HG02642 (cell line): ENCODE results near the gene PRR36.

Experiments used
- ATAC-seq: cut with Tn5 transposase; IDR thresholded peaks from one replicate; pipeline ENCODE4 v1.9.1; 2021; ENCODE audit warnings: mild to moderate bottlenecking; ENCODE audit not compliant: unreplicated experiment, poor library complexity

Gene PRR36

DNA sequence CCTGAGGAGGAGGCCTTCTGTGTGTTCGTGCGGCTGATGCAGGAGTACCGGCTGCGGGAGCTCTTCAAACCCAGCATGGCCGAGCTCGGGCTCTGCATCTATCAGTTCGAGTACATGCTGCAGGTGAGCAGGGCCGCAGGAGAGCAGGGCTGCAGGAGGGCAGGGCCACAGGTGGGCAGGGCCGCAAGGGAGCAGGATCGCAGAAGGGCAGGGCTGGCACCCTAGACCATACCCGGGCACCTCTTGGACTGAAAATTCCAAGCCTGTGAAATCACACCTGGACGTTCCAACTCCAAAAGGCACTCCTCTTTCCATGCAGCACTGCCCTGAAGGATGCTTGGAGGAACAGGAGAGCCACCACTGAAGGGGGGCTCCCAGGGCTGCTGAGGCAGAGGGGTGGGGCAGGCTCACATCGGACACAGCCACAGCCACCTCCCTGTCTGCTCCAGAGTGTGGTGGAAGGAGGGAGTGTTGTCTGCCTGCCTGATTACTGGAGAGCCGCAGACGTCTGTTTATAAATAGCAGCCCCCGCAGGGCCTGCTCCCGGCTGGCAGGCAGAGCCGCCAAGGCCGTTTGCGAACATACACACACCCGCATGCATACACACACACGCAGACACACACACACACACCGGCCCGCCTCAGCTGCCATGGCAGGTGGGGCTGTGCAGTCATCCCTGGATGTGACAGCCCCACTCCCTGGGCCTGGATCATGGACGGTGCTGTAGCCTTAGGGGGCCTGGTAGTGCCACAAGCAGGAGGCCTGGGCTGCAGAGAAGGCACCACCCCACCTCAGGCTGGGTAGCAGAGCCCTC is 24.0 kb downstream of the PRR36 start:
- no peak for ATAC-seq

DNA sequence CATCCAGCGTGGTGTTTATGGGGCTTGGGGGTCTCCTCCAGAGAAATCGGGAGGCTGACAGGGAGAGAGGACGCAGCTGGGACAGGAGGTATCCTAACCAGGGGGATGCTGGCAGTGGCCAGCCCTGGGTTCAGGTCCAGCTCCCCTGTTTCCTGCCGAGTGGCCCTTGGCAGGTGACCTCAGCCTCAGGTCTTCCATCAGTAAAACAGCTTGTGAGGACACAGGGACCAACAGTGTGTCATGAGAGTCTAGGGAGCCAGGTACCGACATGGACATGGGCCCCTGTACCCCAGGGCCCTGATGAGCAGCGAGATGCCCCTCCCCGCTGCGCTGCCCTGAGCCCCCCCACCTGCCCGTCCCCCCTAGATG is 24.6 kb downstream of the PRR36 start:
- no peak for ATAC-seq

DNA sequence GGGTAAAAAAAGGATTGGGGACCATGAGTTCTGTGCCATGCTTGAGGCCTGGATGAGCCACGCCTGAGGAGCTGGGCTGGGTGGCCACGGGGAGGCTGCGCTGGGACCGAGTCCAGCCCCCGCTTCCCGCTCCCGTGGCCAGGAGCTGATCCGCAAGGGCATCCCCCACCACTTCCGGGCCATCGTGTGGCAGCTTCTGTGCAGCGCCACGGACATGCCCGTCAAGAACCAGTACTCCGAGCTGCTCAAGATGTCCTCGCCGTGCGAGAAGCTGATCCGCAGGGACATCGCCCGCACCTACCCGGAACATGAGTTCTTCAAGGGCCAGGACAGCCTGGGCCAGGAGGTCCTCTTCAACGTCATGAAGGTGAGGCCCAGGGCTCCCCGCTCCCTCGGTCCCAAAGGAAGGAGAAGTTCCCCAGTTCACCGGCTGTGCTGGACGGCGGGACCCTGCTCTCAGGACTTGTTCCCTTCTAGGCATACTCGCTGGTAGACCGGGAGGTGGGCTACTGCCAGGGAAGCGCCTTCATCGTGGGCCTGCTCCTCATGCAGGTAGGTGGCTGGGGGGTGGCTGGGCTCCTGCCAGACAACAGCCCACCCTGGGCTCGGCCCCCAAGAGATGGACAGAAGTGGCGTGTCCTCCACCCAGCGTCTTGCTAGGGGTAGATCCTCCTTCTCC is 25.3 kb downstream of the PRR36 start:
- ATAC-seq = no peak

DNA sequence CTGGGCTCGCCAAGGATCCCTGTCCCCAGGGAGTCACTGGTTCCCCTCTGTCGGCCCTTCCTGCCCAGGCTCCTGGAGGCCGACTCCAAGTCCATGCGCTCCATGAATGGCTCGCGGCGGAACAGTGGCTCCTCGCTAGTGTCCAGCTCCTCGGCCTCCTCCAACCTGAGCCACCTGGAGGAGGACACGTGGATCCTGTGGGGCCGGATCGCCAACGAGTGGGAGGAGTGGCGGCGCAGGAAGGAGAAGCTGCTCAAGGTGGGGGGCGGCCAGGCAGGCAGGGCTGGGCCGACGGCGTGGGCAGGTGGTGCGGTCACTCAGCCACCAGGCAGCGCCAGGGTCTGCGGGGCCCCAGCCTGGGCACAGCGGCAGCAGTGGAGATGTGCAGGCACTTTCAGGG is 26.5 kb downstream of the PRR36 start:
- ATAC-seq = no peak

DNA sequence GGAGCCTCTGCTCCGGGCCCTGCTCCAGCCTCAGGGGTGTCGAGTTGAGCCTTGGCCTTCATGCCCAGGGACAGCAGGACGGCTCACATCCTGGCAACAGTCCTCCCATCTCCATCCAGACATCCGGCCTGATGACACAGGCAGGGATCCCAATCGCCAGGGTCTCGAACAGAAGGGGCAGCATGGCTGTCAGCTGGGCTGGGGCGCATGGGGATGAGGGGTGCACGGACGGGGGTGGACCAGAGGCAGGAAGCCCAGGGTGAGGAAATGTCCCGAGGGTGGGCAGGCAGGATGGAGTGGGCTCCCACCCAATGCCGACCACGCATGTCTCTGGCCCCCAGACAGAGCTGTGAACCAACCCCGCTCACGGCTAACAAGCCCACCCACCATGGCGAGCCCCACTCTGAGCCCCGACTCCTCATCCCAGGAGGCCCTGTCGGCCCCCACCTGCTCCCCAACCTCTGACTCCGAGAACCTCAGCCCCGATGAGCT is 28.0 kb downstream of the PRR36 start:
- ATAC-seq = no peak

DNA sequence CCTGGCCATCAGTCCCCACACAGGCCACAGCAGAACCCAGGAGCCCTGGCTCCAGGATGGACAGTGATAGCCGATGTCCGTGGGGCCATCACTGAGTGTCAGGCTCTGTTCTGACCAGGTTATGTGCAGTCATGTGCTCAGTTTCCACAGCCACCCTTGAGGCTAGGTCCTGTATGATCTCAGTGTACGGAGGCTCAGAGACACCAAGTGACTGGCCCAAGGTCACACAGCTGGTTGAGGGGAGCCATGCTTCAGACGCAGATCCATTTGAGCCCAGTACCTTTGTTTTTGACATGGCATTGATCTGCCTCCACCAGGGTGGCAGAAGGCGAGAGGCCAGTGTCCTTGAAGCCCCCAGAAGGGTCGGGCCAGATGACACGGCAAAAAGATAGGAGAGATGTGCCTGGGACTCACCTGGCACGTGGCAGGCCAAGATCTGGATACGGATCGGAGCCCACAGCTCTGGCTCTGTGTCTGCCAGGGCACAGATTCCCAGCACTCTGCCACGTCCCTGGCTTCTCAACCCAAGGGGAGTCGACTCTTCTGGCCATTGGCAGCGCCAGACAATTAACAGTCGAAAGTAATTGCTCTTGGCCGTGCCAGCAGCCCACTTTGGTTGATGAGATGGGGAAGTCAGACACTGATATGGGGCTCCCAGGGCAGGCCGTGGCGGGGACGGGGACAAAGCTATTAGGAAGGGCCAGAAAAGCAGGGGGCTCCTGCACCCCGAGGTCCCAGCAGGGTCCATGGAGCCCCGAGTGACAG is 28.6 kb downstream of the PRR36 start:
- no peak for ATAC-seq

DNA sequence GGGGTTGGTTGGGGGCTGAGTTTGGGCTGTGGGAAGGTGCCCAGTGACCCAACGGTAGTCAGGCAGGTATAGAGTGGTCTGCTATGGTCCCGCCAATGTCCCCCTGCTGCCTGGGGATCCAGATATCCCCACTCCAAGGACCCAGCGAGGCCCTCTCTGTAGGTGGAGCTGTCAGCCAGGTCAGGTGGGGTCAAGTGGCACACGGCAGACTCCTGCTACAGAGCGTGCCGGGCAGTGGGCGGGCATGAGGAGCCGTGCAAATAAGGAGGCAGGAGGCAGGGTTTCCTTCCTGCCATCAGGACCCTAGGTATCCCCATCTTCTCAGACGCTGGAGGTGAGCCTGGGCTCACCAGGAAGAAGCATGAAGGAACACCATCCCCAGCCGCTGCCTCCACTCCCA is 29.2 kb downstream of the PRR36 start:
- ATAC-seq = no peak

DNA sequence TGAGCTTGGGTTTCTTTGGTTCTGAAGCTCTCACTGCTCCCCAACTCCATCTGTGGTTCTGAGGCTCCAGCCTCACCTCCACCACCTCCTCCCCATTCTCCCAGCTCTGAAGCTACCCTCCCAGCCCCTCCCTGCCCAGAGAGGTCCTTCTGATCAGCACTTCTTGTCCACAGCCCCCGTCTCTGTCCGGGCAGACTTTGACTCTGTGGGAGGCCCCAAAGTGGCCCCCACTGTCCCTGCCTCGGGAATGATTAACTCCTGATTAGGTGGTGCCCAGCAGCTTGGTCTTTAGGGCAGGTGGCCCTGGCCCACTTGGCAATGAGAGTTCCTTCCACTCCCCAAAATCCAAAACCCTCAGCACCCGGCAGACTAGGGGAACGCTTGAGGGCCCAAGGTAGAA is 29.8 kb downstream of the PRR36 start:
- ATAC-seq = no peak

DNA sequence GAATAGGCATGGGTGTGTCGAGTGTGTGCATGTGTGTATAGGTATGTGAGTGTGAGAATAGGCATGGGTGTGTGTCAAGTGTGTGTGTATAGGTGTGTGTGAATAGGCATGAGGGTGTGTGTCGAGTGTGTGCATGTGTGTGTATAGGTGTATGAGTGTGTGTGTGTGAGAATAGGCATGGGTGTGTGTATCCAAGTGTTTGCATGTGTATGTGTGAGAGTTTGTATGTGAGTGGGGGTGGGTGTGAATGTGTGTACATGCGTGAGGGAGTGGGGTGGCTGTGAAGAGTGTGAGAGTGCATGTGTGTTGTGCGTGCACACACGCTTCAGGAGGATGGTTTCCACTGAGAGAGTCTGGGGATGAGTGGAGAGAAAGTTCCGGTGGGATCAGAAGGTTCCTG is 30.7 kb downstream of the PRR36 start:
- no peak for ATAC-seq

DNA sequence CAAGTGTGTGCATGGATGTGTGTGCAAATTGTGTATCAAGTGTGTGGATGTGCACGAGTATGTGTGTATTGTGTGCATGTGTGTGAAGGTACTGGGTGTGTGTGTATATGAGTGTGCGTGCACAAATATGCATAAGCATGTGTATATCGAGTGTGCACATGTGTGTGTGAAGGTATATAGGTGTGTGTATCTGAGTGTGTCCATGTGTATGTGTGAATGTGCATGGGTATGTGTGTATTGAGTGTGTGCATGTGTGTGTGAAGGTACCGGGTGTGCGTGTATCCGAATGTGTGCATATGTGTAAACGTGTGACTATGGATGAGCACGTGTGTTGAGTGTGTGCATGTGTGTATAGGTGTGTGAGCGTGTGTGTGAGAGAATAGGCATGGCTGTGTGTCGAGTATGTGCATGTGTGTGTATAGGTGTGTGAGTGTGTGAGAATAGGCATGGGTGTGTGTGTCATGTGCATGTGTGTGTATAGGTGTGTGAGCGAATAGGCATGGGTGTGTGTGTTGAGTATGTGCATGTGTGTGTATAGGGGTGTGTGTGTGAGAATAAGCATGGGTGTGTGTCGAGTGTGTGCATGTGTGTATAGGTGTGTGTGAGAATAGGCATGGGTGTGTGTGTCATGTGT is 31.4 kb downstream of the PRR36 start:
- ATAC-seq = no peak

DNA sequence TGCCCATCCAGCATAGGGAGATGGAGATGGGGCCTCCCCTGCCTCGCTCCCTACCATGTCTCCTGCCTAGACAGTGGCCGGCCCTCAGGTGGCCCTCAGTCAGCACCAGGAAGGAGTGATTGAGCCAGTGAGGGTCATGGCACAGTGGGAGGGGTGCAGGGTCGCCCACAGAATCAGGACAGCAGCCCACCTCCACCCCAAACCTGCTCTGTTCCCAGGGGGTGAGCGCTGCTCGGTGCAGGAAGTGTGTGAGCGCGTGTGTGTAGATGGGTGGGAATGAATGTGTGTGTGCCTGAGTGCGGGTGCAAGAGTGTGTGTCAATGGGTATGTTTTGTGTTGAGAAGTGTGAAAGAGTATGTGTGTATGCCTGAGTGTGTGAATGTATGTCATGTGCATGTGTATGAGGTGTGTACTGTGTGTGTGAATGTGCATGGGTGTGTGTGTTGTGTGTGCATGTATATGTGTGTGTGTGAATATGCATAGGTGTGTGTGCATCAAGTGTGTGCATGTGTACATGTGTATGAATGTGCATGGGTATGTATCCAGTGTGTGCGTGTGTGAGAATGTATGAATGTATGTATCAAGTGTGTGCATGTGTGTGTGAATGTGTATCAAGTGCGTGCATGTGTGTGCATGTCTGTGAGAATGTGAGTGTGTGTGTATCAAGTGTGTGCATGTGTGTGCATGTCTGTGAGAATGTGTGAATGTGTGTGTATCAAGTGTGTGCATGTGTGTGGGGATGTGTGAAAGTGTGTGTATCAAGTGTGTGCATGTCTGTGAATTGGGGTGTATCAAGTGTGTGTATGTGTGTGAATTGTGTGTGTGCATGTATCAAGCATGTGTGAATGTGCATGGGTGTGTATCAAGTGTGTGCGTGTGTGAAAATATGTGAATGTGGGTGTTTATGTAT is 32.2 kb downstream of the PRR36 start:
- ATAC-seq = no peak

DNA sequence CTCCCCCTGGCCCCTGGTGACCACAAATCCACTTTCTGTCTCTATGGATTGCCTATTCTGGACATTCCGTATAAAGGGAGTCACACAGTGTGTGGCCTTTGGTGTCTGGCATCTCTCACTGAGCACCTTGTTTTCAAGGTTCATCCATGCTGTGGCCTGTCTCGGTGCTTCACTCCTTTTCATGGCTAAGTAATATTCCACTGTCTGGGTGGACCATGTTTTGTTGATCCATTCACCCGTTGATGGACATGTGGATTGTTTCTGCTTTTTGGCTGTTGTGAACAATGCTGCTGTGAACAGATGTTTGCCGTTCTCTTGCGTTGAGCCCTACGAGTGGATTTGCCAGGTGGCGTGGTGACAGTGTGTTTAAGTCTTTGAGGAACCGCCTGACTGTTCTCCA is 33.6 kb downstream of the PRR36 start:
- no peak for ATAC-seq

DNA sequence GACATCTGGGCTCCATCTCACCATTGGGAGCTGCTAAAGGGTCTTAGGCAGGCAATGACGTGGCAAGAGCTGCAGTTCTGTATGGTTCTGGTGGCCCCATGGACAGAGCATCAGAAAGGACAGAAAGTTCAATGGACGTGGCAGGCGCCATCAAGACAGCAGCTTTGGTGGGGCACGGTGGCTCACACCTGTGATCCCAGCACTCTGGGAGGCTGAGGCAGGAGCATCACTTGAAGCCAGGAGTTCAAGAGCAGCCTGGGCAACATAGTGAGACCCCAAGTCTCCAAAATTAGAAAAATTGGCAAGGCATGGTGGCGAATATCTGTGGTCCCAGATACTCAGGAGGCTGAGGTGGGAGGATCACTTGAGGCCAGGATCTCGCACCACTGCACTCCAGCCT is 34.7 kb downstream of the PRR36 start:
- no peak for ATAC-seq

DNA sequence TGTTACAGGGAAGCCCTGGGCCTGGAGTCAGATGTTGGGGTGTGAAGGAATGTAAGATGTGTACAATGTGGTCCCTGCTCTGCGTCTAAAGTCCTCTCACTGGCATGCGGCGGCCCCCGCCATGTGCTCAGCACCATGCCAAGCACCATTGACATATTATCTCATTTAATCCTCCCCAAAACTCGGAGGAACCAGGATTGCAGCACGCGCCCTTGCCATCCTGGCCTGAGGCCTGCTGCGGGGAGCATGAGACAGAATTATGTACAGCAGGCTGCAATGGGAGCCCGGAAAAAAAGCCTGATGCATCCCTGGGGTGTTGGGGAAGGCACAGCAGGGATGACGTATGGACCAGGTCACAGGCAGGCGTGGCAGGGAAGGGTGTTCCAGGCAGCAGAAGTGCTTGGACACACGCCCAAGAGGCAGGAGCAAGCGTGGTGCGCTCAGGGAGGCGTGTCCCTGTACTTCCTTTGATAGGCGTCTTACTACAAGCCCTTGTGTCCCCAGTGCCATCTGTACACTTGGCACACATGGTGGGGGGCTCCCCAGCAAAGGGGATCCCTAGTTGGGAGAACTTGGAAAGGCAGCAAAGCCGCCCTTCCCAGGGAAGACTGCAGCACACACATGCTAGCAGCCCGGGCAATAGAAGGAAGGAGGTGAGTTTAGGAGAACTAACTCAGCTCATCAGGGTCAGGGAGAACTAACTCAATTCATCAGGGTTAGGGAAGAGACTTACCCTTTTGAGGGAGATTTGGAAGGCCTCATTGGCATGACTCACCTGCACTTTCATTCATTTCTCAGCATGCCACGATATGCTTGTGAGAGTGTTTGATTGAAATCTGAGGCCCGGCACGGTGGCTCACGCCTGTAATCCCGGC is 40.7 kb downstream of the PRR36 start:
- ATAC-seq = no peak

DNA sequence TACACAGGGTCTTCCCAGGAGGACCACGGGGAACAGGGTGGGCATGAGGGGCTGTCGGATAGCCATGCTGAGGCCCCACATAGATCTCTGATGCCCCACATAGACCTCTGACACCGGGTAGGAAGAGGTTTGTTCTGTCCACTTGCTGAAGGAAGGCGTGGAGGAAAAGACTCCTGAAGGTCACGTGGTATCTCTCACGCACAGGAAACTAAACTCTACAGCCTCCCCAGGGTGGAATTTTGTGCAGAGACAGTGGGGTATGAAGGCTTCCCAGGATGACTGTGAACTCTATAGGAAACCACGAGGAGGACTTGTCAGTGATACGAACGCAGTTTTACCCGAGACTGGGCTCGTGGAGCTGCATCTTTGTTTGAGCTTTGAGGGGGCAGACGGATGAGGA is 41.4 kb downstream of the PRR36 start:
- ATAC-seq = no peak

DNA sequence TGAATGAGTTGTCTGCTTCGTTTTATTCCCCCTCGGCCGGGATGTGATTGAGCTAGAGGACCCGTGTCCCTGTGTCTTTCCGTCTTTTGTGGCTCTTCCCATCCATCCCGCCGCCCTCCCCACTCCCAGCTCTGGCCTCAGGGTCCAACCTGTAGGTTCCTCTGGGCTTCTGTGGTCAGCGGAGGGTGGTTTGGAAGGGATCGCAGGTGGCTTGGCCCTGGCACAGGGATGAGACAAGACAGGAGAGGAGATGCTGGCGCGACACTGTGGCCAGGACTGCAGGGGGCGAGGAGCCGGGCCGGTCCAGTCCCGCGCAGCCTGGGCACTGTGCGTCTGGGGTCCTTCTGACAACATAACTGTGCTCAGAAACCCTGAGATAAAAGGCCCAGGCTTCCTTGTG is 42.2 kb downstream of the PRR36 start:
- no peak for ATAC-seq

DNA sequence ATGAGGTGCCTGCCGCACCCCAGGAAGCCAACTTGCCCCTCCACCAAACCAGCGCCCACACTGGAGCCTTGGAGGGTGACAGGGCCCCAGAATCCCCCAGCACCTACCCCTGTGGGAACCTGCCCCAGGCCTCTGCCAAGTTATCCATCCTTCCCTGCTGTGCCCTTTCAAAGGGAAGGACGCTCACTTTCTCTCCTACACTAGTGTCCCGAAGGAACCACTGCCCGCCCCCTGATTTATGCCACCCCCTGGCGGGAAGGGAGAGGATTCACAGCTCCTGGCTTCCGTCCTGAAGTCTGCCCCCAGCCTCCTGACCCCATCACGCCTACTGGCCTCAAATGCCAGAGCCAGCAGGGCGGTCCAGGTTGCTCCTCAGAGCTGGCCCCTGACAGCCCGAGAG is 42.7 kb downstream of the PRR36 start:
- no peak for ATAC-seq

DNA sequence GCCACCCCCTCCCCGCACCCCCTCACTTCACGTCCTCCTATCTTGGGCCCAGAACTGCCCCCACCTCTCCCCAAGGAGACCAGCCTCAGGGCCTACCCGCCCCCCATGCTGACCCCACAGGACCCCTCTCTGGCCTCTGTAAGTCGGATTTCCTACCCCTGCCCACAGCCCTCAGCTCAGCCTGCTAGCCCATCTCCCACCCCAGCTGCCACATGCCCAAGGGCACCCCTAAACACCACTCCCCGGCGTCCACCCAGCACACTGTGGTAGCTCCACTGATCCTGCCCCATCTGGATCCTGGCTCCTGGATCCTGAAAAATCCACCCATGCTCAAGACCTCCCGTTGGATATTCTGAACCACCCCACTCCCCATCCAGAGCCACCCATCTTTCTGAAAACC is 43.4 kb downstream of the PRR36 start:
- no peak for ATAC-seq

DNA sequence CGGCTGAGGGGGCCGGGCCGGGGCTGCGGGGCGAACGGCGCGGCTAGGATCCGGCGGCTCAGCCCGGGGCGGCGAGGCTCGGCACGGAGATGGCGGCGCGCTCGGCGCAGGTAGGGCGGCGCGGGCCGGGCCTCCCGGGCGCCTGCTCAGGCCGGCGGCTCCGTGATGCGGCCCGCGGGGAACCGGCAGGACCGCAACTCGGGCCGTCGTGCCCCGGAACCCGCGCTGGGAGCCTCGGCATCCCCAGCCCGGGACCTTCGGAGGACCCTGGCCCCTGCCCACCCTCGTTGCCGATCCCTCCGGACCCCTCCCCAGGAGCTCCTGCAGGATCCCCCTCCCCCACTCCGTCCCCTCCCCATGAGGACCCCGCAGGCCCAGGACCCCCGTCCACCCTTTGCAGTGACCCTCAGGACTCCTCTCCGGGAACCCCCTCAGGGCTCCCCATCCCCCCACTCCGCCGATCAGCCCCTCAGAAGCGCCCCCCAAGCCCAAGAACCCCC is 43.9 kb downstream of the PRR36 start:
- no peak for ATAC-seq
